AML-193 (cell line): Measurements from ENCODE around the gene HOXA6.

Experiments used
- DNase-seq, 2 experiments: peaks; one replicate each; lab custom pipeline; 2025; lab: John Stamatoyannopoulos, UW

HOXA6 gene

DNA sequence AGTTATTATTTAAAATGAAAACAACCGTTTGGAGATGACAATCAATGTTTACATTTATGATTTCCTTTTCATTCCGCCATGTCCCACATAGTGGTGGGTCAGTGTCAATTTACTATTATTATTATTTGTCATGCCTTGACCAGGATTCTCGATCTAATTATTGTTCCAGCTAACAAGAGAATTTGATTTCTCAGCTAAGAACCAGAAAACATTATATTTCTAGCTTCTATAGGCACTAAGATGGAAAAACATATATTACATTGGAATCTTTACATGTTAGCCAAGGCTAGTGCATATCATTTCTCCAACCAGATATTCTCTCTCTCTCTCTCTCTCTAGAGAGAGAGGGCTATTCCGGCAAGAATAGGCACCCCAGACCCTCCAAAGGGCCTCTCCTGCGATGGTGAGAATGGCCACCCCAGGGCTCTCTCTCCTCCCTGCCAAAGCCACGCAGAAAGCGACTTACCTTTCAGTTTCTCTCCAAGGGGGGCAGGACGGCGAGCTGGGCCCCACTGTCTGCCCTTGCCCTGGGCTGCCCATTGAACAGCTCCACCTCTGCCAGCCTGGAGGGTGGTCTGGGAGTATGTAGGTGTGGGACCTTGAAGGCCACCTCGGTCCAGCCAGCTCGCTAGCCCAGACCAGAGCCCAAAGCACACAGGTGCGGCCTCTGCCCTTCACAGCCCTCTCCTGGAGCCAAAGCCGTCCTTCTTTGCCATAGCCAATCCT lies 2.4 kb upstream of the HOXA6 start:
- no peak for DNase-seq

DNA sequence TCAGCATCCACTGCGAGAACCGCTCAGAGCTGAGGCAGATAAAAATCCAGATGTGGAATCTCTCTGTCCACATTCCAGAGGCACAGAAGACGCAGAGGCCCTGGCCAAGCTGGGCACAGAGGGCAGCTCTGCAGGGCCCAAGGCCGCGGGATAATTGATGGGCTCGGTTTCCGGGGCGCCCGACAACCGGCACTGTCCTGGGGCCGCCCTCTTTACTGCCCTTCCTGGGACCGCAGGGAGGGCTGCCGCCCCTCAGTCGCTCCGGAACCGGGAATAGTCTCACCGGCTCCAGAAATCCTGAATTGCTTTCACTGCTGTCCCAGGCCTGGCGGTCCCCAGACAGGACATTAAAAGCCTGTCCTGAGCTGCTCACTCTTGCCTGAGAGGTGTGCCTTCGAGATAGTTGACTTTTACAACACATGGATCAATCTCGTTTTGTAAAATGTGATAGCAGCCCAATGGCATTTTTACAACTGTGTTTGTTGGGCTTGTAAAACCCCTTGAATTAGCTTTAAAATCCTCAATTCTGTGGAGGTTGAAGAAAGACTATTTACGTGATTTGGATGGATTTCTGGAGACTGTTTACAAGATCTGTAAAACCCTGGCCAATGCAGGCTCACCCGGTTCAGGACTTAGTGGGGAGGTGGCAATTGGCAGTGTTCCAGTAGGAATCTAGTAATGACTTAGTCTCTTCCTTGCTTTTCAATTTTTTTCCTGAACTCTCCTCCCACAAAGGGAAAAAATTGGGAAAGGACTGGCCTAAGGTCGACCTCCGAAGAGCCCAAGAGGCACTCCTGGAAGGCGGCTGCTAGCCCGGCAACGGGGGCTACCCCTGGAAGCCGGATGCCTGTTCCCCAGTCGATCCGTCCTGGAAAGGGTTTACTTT lies 1.4 kb upstream of the HOXA6 start:
- DNase-seq = no peak

DNA sequence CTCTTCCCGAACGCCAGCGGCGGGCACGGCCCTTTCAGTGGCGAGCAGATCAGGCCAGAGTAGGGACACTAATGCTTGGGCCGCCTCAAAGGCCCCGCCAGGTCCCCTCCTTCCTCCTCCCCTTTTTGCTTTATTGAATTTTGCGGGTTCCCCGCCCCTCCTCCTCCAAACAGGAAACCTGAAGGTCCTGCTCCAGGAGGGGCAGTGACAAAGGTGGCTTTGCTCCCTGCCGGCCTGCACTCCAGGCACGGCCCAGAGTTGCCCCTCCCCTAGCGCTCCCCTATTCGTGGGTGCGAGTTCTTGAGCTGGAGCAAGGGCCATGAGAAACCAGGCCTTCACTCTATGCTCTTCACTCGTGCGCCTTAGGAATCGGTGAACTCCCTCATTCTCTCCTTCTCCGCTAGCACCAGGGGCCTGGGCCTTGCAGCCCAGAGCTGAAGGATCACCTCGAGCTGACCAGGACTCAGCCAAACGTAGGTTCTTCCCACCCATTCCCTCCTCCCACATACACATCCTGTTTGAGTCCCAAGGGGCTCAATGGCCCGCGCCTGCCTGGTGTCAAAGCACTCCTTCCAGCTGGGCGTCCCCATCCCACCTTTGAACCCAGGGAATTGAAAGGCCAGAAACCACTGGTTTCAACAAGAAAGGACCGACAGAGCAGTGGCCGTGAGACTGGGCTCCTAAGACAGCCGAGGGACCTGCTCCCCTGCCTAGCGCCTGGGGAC lies 619 bp upstream of the HOXA6 start:
- DNase-seq = no peak

DNA sequence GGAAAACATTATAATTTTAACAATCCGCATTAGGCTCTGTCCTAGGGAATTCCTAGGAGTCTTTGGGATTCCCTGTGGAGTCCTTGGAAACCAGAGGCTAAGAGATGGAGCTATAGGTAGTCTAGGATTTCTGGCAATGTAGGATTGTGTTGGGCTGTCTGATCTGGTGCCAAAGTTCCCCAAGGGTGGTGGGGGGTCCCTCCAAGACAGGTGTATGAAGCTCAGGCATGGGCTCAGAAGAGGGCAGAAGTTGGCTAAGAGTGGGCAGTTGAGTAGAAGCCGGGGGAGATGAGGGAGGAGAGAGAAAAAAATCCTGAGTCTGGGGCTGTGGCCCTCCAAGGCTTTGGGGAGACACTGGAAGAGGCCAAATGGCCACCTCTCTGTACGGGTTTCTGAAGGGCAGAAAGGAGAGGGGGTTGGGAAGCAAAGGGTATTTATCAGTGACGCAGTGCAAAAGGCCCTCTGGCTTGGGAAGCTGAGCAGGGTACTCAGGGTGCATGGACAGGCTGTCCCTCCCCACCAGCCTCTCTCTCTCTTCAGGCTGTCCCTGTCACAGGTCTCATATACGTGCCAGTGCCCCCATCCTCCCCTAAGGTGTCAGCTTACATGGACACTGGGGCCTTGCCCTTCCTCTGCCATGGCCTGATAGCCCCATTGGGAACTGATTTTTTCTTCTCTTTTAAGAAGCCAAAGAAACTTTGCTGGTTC lies 929 bp downstream of the HOXA6 start:
- no peak for DNase-seq

DNA sequence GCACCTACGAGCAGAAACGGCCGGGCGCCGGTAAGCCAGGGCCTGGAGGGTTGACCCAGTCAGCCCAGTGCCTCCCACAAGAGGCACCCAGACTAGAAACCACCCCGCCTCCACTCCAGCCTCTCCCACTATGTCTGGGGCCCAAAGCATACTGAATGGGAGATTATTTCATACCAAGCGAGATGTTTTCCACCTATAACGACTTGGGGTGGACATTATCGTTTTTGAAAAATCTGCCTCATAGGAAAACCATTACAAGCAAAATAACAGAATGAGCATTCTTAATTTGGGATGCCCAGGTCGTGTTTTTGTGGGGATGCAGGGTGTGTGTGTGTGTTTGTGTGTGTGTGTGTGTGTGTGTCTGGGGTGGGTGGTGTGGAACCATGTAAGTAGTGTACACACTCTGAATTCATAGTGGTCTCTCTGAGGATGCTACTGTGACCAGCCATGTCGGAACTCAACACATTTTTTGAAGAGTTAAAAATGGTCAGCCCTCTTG lies 1.6 kb downstream of the HOXA6 start:
- no peak for DNase-seq

DNA sequence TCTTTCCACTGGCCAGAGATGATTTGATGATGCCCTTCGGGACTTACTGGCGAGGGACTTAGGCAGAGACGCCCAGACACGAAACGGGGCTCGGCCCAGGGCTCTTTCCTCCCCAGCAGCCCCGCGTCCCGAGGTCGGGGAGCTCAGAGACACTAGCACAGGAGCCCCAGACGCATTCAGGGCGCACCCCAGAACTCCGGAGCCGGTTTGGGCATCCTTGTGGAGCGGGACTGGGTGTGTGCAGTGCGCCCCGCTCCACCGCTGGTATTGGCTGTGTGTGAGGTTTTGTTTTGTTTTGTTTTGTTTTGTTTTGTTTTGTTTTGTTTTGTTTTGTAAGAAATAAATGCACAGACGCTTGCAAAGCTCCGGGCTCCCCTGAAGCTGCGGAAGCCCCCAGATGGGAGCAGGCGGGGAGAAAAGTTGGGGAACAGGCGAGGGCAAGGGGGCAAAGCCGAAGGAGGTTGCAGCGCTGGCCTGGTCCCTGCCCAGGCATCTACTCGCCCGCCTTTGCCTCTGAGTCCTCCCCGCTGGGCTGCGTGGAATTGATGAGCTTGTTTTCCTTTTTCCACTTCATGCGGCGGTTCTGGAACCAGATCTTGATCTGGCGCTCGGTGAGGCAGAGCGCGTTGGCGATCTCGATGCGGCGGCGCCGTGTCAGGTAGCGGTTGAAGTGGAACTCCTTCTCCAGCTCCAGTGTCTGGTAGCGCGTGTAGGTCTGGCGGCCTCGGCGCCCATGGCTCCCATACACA lies 2.2 kb downstream of the HOXA6 start:
- no peak for DNase-seq

DNA sequence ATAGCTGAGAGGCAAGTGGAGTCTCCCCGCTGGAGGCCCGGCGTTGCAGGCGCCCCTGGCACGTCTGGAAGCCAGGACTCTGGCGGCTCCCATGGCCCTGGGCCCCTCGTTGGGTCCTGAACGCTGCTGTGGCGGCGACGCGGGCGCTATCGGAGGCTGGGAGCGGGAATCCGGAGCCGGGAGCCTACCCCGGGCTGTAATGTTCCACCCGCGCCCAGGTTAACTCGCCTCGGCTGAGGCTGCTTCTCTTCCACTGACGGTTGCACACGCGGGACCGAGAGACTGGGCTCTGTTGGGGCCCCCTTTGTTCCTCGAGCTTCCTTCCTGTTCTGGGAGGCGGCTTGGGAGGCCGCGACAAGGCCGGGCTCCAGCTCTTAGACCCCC lies 2.8 kb downstream of the HOXA6 start:
- no peak for DNase-seq

DNA sequence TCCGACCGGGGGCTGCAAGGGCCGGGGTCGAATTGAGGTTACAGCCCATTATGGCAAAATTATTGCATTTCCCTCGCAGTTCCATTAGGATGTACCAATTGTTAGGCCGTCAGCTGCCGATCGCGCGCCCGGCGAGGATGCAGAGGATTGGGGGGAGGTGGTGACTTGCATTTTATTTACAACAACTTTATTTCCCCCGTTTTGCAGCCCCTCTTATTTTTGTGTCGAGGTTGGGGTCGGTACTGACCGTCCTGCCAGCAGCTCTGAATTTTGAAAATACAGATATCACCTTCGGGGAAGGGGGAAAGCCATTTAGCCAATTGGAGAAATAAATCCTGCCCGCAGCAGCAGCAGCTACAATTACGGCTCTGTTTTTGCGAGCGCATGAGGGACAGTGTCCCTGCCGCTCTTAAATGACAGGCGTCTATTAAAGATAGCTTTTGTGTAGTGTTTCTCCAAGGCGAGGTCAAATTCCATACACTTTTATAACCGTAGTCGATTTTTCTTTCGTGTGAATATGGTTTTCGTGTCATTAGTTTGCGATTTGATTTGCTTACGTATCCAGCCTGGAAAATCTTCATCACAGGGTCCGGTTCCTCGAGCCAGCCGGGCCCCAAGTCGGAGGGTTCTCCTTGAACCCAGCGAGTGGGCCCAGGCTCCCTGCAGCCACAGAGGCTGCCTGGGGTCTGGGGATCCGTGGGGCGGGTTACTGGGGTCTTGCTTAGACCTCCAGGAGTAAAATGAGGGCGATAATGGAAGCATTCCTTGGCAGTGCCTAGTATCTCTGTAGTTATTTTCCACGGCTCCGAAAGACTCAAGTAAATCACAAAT lies 3.4 kb downstream of the HOXA6 start:
- no peak for DNase-seq

DNA sequence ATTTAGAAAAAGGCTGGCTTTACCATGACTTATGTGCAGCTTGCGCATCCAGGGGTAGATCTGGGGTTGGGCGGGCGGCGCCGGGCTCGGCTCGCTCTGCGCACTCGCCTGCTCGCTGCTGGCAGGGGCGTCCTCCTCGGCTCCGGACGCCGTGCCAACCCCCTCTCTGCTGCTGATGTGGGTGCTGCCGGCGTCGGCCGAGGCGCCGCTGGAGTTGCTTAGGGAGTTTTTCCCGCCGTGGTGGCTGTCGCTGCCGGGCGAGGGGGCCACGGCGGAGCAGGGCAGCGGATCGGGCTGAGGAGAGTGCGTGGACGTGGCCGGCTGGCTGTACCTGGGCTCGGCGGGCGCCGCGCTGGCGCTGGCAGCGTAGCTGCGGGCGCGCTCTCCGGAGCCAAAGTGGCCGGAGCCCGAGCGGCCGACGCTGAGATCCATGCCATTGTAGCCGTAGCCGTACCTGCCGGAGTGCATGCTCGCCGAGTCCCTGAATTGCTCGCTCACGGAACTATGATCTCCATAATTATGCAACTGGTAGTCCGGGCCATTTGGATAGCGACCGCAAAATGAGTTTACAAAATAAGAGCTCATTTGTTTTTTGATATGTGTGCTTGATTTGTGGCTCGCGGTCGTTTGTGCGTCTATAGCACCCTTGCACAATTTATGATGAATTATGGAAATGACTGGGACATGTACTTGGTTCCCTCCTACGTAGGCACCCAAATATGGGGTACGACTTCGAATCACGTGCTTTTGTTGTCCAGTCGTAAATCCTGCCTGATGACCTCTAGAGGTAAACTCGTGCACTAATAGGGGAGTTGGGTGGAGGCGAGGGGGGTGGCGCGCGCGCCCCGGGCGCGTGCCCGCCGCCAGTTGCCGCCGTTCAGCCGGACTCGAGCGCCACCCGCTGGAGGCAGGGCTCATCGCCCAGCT lies 4.3 kb downstream of the HOXA6 start, which contains the start of gene HOXA5:
HOXA5 (minus strand) TSS at position 659 of the 927 bp plus-strand sequence; CDS start at position 585, 74 bp downstream.
- no peak for DNase-seq

DNA sequence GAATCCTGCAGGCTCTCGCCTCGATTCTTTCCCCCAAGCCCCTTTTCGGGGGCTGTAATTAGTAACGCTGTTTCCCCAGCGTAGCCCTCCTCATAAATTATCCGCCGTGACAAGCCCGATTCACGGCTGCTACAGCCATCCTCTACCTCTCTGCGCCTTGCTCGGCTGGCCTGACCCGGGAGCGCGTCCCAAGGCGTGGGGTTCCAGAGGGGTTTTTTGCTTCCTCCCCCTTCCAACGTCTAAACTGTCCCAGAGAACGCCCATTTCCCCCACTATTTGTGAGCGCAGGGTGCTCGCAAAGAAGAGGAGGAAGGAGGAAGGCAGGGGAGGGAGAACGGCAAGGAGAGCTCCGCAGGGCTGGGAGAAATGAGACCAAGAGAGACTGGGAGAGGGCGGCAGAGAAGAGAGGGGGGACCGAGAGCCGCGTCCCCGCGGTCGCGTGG lies 5.0 kb downstream of the HOXA6 start:
- DNase-seq = no peak

DNA sequence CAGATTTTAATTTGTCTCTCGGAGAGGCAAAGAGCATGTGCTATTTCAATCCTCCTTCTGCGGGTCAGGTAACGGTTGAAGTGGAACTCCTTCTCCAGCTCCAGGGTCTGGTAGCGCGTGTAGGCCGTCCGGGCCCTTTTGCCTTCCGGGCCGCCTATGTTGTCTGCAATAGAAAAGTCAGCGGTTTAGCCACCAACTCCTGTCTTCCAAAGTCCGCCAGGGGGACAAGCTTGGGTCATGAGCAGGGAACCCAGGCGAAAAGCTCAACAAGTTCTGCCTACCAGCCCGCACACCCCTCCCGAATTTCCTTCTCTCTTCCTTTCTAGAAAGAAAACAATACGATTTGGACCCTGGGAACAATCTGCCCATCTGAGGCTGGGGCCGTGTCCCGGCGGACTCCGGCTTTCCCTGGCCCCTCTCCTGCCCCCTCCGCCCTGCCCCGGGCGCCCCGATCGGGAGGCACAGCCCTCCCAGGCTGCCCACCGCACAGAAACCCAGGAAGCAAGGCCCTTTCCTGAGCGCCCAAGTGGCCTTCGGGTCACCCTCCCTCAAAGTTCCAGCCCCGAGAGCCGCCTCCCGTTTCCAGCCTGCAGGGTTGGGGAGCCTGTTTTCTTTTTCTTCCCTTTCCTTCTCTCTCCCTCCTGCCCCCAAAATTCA lies 5.5 kb downstream of the HOXA6 start:
- DNase-seq = no peak

DNA sequence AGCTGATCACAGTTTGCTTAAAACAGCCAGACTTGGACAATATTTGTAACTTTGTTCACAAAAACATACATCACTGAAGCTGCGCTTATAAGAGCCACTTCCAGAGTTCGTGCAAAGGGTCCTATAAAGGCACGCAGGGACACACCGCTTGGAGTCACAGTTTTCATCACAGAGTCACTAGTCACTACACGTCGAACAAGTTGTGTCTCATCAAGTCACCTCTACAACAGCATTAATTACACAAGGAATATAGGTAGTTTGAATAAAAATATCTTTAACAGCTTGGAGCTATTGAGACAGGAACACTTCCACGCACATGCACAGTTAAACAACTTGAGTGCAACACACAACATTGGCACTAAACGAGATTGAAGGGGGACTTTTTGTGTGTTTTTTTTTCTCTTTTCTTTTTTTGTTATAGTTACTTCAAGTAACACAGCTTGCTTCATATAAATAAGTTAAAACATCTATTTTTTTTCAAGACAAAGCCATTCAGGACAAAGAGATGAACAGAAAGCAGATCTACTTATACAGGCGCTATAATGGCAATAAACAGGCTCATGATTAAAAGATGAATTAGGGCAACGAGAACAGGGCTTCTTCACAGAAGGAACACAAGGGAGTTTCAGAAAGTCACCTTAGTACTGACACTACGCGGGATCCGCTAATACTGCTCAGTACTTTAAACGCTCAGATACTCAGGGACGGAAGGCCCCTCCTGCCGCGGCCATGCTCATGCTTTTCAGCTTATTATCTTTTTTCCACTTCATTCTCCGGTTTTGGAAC lies 6.2 kb downstream of the HOXA6 start:
- DNase-seq = no peak

DNA sequence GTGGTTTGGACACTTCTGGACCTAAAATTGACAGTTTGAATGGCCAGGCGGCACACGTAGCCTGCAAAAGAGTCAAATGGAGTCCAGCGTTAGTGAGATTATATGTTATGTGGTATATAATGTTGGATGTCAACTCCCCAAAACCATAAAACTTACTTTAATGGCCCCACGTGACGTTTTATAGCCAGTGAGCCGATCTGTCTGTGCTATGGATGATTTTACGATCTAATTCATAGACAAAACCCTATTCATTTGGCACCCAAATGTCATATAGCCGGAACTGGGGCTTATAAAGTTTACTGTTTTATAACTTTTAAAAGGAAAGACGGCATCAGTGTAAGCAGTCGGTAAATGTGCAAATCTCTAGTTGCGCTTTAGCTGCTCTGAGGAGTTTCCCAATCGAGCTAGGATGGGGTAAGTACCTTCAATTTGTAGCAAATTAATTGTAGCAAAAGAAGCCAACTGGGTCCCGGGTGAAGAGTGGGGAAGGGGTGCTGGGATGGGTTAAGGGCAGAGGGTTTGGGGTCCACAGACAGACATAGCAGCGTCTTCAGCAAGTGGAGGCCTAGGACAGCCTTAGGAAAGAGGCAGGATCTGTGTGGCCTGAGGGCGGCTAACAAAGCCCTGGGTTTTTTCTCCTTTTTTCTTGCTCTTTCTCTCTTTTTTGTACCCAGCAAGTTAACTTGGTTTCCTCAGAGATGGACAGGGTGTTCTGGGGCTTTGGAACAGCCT lies 7.3 kb downstream of the HOXA6 start:
- no peak for DNase-seq

DNA sequence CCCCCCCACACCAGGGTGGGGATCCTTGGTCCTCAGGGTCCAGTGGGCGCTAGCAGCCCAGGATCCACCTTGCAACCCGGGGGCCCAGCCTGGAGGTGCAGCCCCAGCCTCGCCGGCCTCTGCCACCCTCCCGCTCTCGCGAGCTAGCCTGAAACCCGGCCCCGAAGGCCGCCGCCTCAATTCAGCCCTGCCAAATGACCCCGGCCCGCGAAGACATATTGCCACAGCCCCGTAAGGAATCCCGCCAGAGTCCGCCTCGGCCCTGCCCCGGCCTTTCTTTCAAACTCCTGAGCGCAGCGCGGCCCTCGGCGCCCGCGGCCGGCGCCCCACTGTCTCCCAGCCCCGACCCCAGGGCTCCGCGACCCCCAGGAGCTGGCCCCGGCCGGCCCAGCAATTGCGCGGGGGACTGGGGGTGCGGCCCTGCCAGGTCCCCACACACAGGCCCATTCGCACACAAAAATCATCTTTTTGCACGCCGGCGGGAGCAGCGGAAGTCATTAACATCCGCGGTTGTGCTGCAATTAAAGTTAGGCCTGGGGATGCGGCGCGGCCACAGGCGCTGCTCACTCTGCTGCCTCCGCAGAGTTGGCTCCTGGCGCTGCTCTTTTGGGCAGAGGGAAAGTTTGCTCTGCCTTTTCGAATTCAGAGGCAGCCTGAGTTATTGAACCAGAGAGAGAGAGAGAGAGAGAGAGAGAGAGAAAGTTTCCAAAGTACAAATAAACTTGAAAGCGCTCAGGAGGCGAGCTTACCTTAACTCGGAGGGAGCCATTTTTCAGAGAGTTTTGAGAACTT lies 8.0 kb downstream of the HOXA6 start:
- DNase-seq = no peak

DNA sequence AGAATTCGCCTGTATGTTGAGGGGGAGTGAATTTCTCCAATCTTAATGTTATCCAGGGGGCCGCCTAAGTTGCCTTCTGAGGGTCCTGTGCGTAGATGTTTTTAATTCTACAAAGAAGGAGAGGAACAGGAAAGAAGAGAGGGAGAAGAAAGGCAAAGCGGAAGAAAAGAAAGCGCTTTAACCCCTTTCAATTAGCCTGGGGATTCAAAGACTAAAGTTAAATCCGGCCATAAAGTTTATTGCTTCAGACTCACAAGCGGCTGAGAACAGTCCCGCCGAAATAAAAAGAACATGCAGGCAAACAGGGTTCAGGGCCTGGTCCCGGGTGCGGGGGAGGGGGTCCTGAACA lies 8.6 kb downstream of the HOXA6 start:
- no peak for DNase-seq

DNA sequence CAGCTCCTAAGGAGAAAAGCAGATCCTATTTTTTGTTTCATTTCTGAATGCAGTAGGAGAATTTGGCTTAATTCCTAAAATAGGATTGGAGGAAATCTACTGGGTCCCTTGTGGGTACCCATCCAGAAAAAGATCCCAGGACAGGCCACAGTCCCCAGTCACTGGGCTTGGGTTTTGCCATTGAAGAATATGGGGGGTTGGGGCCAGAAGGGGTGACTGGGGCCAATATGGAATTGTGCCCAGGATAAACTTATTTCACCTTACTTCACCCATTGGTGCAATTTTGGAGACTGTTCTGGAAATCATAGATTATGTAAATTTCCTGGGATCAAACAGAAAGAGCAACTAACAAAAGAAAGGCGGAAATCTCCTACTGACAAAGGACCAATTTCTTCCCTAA lies 9.1 kb downstream of the HOXA6 start:
- DNase-seq = no peak
